ENCODE results near the gene PRKAG1.

Gene PRKAG1

GRCh38 chr12:49049566-49050224 lies 31.1 kb upstream of the PRKAG1 start:
- no peak for DNase-seq (ENCODE audit: low read depth in 2 of 2)

GRCh38 chr12:49048953-49049352 lies 30.4 kb upstream of the PRKAG1 start:
- no peak for DNase-seq (ENCODE audit: low read depth in 2 of 2)

- DNase-seq (ENCODE audit: low read depth in 2 of 2) = no peak
Measured at GRCh38 chr12:49046129-49046895, 27.7 kb upstream of the PRKAG1 start.

- no peak for DNase-seq (ENCODE audit: low read depth in 2 of 2)
Measured at GRCh38 chr12:49044660-49045059, 26.1 kb upstream of the PRKAG1 start.

GRCh38 chr12:49043856-49044258 lies 25.3 kb upstream of the PRKAG1 start:
- DNase-seq (ENCODE audit: low read depth in 2 of 2) = no peak

- DNase-seq (ENCODE audit: low read depth in 2 of 2) = no peak
Measured at GRCh38 chr12:49043241-49043640, 24.7 kb upstream of the PRKAG1 start.

GRCh38 chr12:49041881-49042484 lies 23.4 kb upstream of the PRKAG1 start:
- no peak for DNase-seq (ENCODE audit: low read depth in 2 of 2)

GRCh38 chr12:49041036-49041880 lies 22.7 kb upstream of the PRKAG1 start:
- DNase-seq (ENCODE audit: low read depth in 2 of 2) = no peak

GRCh38 chr12:49040364-49040855 lies 21.8 kb upstream of the PRKAG1 start:
- DNase-seq (ENCODE audit: low read depth in 2 of 2) = no peak

GRCh38 chr12:49039421-49040363 lies 21.1 kb upstream of the PRKAG1 start:
- DNase-seq (ENCODE audit: low read depth in 2 of 2) = no peak

- DNase-seq (ENCODE audit: low read depth in 2 of 2) = no peak
Measured at GRCh38 chr12:49038291-49038955, 19.8 kb upstream of the PRKAG1 start.

GRCh38 chr12:49037947-49038237 lies 19.3 kb upstream of the PRKAG1 start:
- DNase-seq (ENCODE audit: low read depth in 2 of 2) = no peak

GRCh38 chr12:49037111-49037946 lies 18.8 kb upstream of the PRKAG1 start:
- DNase-seq (ENCODE audit: low read depth in 2 of 2) = no peak

- no peak for DNase-seq (ENCODE audit: low read depth in 2 of 2)
Measured at GRCh38 chr12:49036029-49036428, 17.5 kb upstream of the PRKAG1 start.

- DNase-seq (ENCODE audit: low read depth in 2 of 2) = no peak
Measured at GRCh38 chr12:49034286-49034622, 15.7 kb upstream of the PRKAG1 start.

- no peak for DNase-seq (ENCODE audit: low read depth in 2 of 2)
Measured at GRCh38 chr12:49033611-49034285, 15.2 kb upstream of the PRKAG1 start.

GRCh38 chr12:49032679-49033447 lies 14.3 kb upstream of the PRKAG1 start:
- no peak for DNase-seq (ENCODE audit: low read depth in 2 of 2)

GRCh38 chr12:49032276-49032675 lies 13.7 kb upstream of the PRKAG1 start:
- no peak for DNase-seq (ENCODE audit: low read depth in 2 of 2)

Measured in fibroblast of skin of left biceps (primary cell).